ENCODE results near the gene PFKFB2.

The PFKFB2 gene

GRCh38 chr1:207021876-207022596, 31.0 kb upstream of the PFKFB2 start:
- no peak for DNase-seq (ENCODE audit: low spot score)

- DNase-seq (ENCODE audit: low spot score): no peak
Observed at GRCh38 chr1:207022996-207023679, 29.9 kb upstream of the PFKFB2 start.

- no peak for DNase-seq (ENCODE audit: low spot score)
Observed at GRCh38 chr1:207024202-207025145, 28.6 kb upstream of the PFKFB2 start.

- no peak for DNase-seq (ENCODE audit: low spot score)
Observed at GRCh38 chr1:207025146-207025880, 27.8 kb upstream of the PFKFB2 start.

- DNase-seq (ENCODE audit: low spot score): no peak
Observed at GRCh38 chr1:207026104-207026534, 27.0 kb upstream of the PFKFB2 start.

GRCh38 chr1:207027206-207027777, 25.8 kb upstream of the PFKFB2 start:
- DNase-seq (ENCODE audit: low spot score): no peak

- no peak for DNase-seq (ENCODE audit: low spot score)
Observed at GRCh38 chr1:207027921-207028320, 25.2 kb upstream of the PFKFB2 start.

GRCh38 chr1:207028884-207029650, 24.0 kb upstream of the PFKFB2 start:
- no peak for DNase-seq (ENCODE audit: low spot score)

- peak; percentile 41 for DNase-seq (ENCODE audit: low spot score)
Observed at GRCh38 chr1:207029701-207030521, 23.2 kb upstream of the PFKFB2 start.

- DNase-seq (ENCODE audit: low spot score): no peak
Observed at GRCh38 chr1:207030522-207031009, 22.5 kb upstream of the PFKFB2 start.

GRCh38 chr1:207031016-207031415, 22.1 kb upstream of the PFKFB2 start:
- peak; percentile 15 for DNase-seq (ENCODE audit: low spot score)

GRCh38 chr1:207031632-207032264, 21.3 kb upstream of the PFKFB2 start:
- DNase-seq (ENCODE audit: low spot score): peak; percentile 47

GRCh38 chr1:207032528-207033017, 20.5 kb upstream of the PFKFB2 start, which contains the start of gene C1orf116:
Gene C1orf116, minus strand, starts transcription at chr1:207032756. Its CDS starts 5,158 bp downstream, at chr1:207027598.
- peak; percentile 22 for DNase-seq (ENCODE audit: low spot score)

- no peak for DNase-seq (ENCODE audit: low spot score)
Observed at GRCh38 chr1:207033302-207033701, 19.8 kb upstream of the PFKFB2 start.

GRCh38 chr1:207034208-207034607, 18.9 kb upstream of the PFKFB2 start:
- DNase-seq (ENCODE audit: low spot score): no peak

- no peak for DNase-seq (ENCODE audit: low spot score)
Observed at GRCh38 chr1:207034998-207035397, 18.1 kb upstream of the PFKFB2 start.

- peak; percentile 5 for DNase-seq (ENCODE audit: low spot score)
Observed at GRCh38 chr1:207035877-207036551, 17.1 kb upstream of the PFKFB2 start.

- DNase-seq (ENCODE audit: low spot score): no peak
Observed at GRCh38 chr1:207036865-207037264, 16.2 kb upstream of the PFKFB2 start.
